Tibial nerve (tissue), 4 donors: ENCODE measurements around the gene MICALL2. TPM values are rescaled to one million over a fixed set of nuclear protein-coding genes. Genes with fewer than 3 reads are reported as not detected.

Experiments used
- DNase-seq, 2 donors: peaks; one replicate each; pipeline ENCODE4 v3.0.0-alpha.2; 2019; ENCODE audit warnings: low spot score in 2 of 2
- H3K27ac ChIP-seq, 4 donors: fragments of 200-600 bp; sonication (generic) in 3 of 4; one replicate each; pipeline ENCODE4 v1.5.1; 2017 to 2019; ENCODE audit warnings: mild to moderate bottlenecking in 1 of 4
- H3K27me3 ChIP-seq, 2 donors: fragments of 200-600 bp; sonication (generic) in 1 of 2; one replicate each; pipeline versions ENCODE4 v1.5.1 to v1.6.0; 2017 to 2019
- H3K36me3 ChIP-seq, 3 donors: fragments of 200-600 bp; sonication (generic); one replicate each; pipeline ENCODE4 v1.5.1; 2018 to 2019
- H3K4me1 ChIP-seq, 4 donors: fragments of 200-600 bp; sonication (generic) in 3 of 4; one replicate each; pipeline ENCODE4 v1.5.1; 2017 to 2019
- H3K4me3 ChIP-seq, 4 donors: fragments of 200-600 bp; sonication (generic) in 3 of 4; one replicate each; pipeline ENCODE4 v1.5.1; 2017 to 2019; ENCODE audit warnings: mild to moderate bottlenecking in 1 of 4, moderate library complexity in 1 of 4
- H3K9me3 ChIP-seq, 4 donors: fragments of 200-600 bp; sonication (generic) in 3 of 4; one replicate each; pipeline ENCODE4 v1.5.1; 2017 to 2019
- EP300 ChIP-seq, 2 donors: sonication (generic); formaldehyde crosslinking; IDR thresholded peaks; one replicate each; pipeline ENCODE4 v1.6.1; 2017; ENCODE audit warnings: antibody characterized with exemption in 2 of 2, mild to moderate bottlenecking in 1 of 2
- POLR2A ChIP-seq, 2 donors: fragments of 450-650 bp; IDR thresholded peaks; one replicate each; pipeline ENCODE4 v1.6.1; 2017; ENCODE audit warnings: antibody characterized with exemption in 2 of 2, mild to moderate bottlenecking in 2 of 2, moderate library complexity in 2 of 2
- WGBS, 2 donors: methylation state at CpG; one replicate each; pipeline ENCODE4 v1.1.5; 2018; 5-methylcytosine and 5-hydroxymethylcytosine counted together
- total RNA-seq, 4 donors: library from RNA; depleted of rRNA; stranded (reverse); fragments of >200 nt; gene quantifications; one replicate each; pipeline ENCODE4 v1.1.0, GENCODE V29; 2016
- TF ChIP-seq, protein P1 (sequence below), 5 experiments: fragments of 200-600 bp in 3 of 5; fragments of 450-650 bp in 2 of 5; sonication (generic) in 3 of 5; IDR thresholded peaks; one replicate each; pipeline ENCODE4 v1.5.1; 2016 to 2019; ENCODE audit warnings: antibody characterized with exemption in 5 of 5, mild to moderate bottlenecking in 3 of 5, moderate library complexity in 2 of 5

MICALL2 gene
- total RNA-seq, 4 donors from 2014 or later = 67.6 to 153 (median 104) TPM

- WGBS, 2 donors = 80 to 84% methylated on average over 9 to 27 of the region's 35 CpGs
- no peak overlapping the region for H3K4me3 ChIP-seq
- DNase-seq = no peak
- H3K27ac ChIP-seq = no peak overlapping the region
- no peak for TF ChIP-seq POLR2A (IDR thresholded peaks at IDR 0.05)
- TF ChIP-seq, protein P1, sequence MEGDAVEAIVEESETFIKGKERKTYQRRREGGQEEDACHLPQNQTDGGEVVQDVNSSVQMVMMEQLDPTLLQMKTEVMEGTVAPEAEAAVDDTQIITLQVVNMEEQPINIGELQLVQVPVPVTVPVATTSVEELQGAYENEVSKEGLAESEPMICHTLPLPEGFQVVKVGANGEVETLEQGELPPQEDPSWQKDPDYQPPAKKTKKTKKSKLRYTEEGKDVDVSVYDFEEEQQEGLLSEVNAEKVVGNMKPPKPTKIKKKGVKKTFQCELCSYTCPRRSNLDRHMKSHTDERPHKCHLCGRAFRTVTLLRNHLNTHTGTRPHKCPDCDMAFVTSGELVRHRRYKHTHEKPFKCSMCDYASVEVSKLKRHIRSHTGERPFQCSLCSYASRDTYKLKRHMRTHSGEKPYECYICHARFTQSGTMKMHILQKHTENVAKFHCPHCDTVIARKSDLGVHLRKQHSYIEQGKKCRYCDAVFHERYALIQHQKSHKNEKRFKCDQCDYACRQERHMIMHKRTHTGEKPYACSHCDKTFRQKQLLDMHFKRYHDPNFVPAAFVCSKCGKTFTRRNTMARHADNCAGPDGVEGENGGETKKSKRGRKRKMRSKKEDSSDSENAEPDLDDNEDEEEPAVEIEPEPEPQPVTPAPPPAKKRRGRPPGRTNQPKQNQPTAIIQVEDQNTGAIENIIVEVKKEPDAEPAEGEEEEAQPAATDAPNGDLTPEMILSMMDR (IDR thresholded peaks at IDR 0.05) = no peak
- TF ChIP-seq EP300 (IDR thresholded peaks at IDR 0.05) = no peak
- no peaks in the 10 kb centered on the region for H3K9me3 ChIP-seq
- peaks cover 0 to 34% (median 2%) of the 10 kb centered on the region in 4 donors for H3K4me1 ChIP-seq
- peaks cover 0 to 53% (median 0%) of the 10 kb centered on the region in 3 donors for H3K36me3 ChIP-seq
- peaks cover 0 to 20% of the 10 kb centered on the region in 2 donors for H3K27me3 ChIP-seq
Measured at GRCh38 chr7:1434165-1434718, 25.0 kb downstream of the MICALL2 start.

- peaks cover 0 to 40% (median 2%) of the 10 kb centered on the region in 4 donors for H3K4me1 ChIP-seq
- H3K27me3 ChIP-seq = peaks cover 0 to 26% of the 10 kb centered on the region in 2 donors
- DNase-seq = no peak
- H3K36me3 ChIP-seq = peaks cover 0 to 44% (median 0%) of the 10 kb centered on the region in 3 donors
- 52 to 62% methylated on average over 20 to 22 of the region's 25 CpGs for WGBS, 2 donors
- H3K9me3 ChIP-seq = no peaks in the 10 kb centered on the region
- H3K27ac ChIP-seq = no peak overlapping the region
- TF ChIP-seq, protein P1 (IDR thresholded peaks at IDR 0.05) = no peak
- TF ChIP-seq POLR2A (IDR thresholded peaks at IDR 0.05) (no peak), EP300 (IDR thresholded peaks at IDR 0.05) (no peak)
- no peak overlapping the region for H3K4me3 ChIP-seq
Measured at GRCh38 chr7:1433128-1433920, 25.9 kb downstream of the MICALL2 start.

GRCh38 chr7:1432411-1433082 lies 26.7 kb downstream of the MICALL2 start:
- Histone ChIP-seq H3K4me1 (peaks cover 0 to 40% (median 2%) of the 10 kb centered on the region in 4 donors), H3K27ac (no peak overlapping the region), H3K36me3 (peaks cover 0 to 36% (median 0%) of the 10 kb centered on the region in 3 donors), H3K9me3 (no peaks in the 10 kb centered on the region), H3K27me3 (peaks cover 0 to 29% of the 10 kb centered on the region in 2 donors), H3K4me3 (no peak overlapping the region)
- TF ChIP-seq EP300 (IDR thresholded peaks at IDR 0.05) (no peak), POLR2A (IDR thresholded peaks at IDR 0.05) (no peak)
- TF ChIP-seq, protein P1 (IDR thresholded peaks at IDR 0.05) = peak; percentile 94 to 97 (median 96)
- WGBS, 2 donors = 19 to 30% methylated on average over 22 to 23 of the region's 30 CpGs
- DNase-seq = peak; percentile 61 to 81

DNA sequence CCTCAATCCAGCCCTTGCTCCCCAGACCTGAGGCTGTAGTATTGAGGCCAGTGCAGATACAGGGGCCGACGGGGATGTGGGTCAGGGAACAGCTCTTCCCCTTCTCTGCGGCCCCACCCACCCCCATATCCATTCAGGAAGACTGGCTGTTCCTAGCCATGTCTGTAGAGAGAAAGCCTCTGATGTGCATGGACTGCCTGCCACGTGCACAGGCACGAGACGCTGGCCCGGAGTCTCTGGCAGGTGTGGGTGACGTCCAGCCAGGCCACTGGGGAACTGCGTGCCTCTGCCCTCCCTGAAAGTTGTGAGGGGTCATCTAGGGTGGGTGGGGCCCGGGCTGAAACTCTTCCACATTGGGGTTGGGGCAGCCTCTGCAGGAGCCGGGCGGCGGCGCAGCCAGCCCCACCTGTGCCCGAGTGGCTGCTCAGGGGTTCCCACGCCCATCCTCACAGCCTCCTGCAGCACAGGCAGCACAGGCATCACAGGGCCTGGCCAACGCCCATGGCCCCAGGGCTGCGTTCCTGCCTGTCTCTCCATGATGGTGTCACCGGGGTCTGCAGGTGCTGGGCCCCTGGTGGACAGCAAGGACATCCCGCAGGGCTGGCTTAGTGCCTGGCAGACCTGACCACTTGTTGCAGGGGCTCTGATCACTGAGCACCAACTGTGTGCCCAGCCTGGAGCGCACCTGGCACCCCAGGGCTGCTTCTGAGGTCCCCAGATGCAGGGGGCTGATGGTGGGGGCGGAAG lies 27.5 kb downstream of the MICALL2 start:
- Histone ChIP-seq H3K4me1 (peaks cover 0 to 40% (median 2%) of the 10 kb centered on the region in 4 donors), H3K36me3 (peaks cover 0 to 28% (median 0%) of the 10 kb centered on the region in 3 donors), H3K27me3 (peaks cover 0 to 31% of the 10 kb centered on the region in 2 donors), H3K9me3 (no peaks in the 10 kb centered on the region), H3K4me3 (no peak overlapping the region), H3K27ac (no peak overlapping the region)
- TF ChIP-seq, protein P1 (IDR thresholded peaks at IDR 0.05) = no peak
- TF ChIP-seq EP300 (IDR thresholded peaks at IDR 0.05) = no peak
- no peak for TF ChIP-seq POLR2A (IDR thresholded peaks at IDR 0.05)
- WGBS, 2 donors = 40 to 47% methylated on average over 10 to 19 of the region's 22 CpGs
- DNase-seq = no peak
